Parathyroid adenoma (tissue), 2 donors: ENCODE data around the gene PLD4.

Experiments
- H2AFZ ChIP-seq: fragments of 300-600 bp; sonication (generic); one replicate; pipeline ENCODE4 v1.7.0; 2017; ENCODE audit warnings: antibody characterized with exemption, mild to moderate bottlenecking
- H3K27ac ChIP-seq: fragments of 300-600 bp; sonication (generic); one replicate; pipeline ENCODE4 v1.7.0; 2017
- H3K27me3 ChIP-seq: fragments of 300-600 bp; sonication (generic); one replicate; pipeline ENCODE4 v1.7.0; 2017; ENCODE audit warnings: low read length; ENCODE audit not compliant: control insufficient read depth, insufficient read depth
- H3K36me3 ChIP-seq: fragments of 300-600 bp; sonication (generic); one replicate; pipeline ENCODE4 v1.7.0; 2017; ENCODE audit warnings: low read length; ENCODE audit not compliant: control insufficient read depth, insufficient read depth
- H3K4me1 ChIP-seq: fragments of 300-600 bp; sonication (generic); one replicate; pipeline ENCODE4 v1.7.0; 2017; ENCODE audit warnings: control low read depth
- H3K4me2 ChIP-seq: fragments of 300-600 bp; sonication (generic); one replicate; pipeline ENCODE4 v1.7.0; 2017; ENCODE audit warnings: low read length
- H3K4me3 ChIP-seq: fragments of 300-600 bp; sonication (generic); one replicate; pipeline ENCODE4 v1.7.0; 2017; ENCODE audit warnings: low read depth, low read length
- H3K79me2 ChIP-seq: fragments of 300-600 bp; sonication (generic); one replicate; pipeline ENCODE4 v1.7.0; 2017; ENCODE audit warnings: control low read depth
- H3K9ac ChIP-seq: fragments of 300-600 bp; sonication (generic); one replicate; pipeline ENCODE4 v1.7.0; 2017; ENCODE audit warnings: mild to moderate bottlenecking
- H3K9me3 ChIP-seq: fragments of 300-600 bp; sonication (generic); one replicate; pipeline ENCODE4 v1.7.0; 2017; ENCODE audit warnings: low read length; ENCODE audit not compliant: control insufficient read depth
- TF ChIP-seq, protein P1 (sequence below): fragments of 300-600 bp; sonication (generic); IDR thresholded peaks from one replicate; pipeline ENCODE4 v1.7.0; 2017; ENCODE audit warnings: antibody characterized with exemption, mild to moderate bottlenecking
- donor health status: primary hyperparathyroidism.

Gene PLD4

DNA sequence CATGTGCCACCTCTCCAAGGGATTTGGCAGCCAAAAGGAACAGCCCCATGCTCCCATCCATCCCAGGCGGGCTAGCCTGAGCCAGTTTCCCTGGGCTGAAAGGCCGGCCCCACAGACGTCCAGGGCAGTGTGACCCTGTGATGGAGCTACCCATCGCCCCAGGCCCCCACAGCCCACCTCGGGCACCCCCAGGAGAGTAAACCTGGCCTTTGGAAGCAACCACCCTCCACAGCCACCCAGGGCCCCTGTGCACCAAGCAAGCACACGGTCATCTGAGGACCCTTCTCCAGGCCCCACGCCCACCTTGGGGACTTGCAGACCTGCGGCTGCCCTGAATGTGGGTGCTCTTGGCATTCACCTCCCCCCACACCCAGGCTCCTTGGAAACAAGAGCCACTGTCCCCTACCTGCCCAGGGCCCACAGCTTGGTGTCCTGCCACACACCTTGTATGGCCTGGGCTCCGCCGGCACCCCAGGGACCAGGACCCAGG, 45.1 kb downstream of the PLD4 start:
- Histone ChIP-seq H3K36me3 (no peaks in the 10 kb centered on the region), H3K27ac (peak overlapping the region; percentile 98), H3K4me2 (no peak overlapping the region), H3K4me3 (no peak overlapping the region), H3K9ac (no peak overlapping the region), H3K9me3 (no peaks in the 10 kb centered on the region), H3K4me1 (peaks cover 54% of the 10 kb centered on the region), H2AFZ (no peak overlapping the region), H3K79me2 (no peaks in the 10 kb centered on the region), H3K27me3 (no peaks in the 10 kb centered on the region)
- TF ChIP-seq, protein P1, sequence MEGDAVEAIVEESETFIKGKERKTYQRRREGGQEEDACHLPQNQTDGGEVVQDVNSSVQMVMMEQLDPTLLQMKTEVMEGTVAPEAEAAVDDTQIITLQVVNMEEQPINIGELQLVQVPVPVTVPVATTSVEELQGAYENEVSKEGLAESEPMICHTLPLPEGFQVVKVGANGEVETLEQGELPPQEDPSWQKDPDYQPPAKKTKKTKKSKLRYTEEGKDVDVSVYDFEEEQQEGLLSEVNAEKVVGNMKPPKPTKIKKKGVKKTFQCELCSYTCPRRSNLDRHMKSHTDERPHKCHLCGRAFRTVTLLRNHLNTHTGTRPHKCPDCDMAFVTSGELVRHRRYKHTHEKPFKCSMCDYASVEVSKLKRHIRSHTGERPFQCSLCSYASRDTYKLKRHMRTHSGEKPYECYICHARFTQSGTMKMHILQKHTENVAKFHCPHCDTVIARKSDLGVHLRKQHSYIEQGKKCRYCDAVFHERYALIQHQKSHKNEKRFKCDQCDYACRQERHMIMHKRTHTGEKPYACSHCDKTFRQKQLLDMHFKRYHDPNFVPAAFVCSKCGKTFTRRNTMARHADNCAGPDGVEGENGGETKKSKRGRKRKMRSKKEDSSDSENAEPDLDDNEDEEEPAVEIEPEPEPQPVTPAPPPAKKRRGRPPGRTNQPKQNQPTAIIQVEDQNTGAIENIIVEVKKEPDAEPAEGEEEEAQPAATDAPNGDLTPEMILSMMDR = no peak

DNA sequence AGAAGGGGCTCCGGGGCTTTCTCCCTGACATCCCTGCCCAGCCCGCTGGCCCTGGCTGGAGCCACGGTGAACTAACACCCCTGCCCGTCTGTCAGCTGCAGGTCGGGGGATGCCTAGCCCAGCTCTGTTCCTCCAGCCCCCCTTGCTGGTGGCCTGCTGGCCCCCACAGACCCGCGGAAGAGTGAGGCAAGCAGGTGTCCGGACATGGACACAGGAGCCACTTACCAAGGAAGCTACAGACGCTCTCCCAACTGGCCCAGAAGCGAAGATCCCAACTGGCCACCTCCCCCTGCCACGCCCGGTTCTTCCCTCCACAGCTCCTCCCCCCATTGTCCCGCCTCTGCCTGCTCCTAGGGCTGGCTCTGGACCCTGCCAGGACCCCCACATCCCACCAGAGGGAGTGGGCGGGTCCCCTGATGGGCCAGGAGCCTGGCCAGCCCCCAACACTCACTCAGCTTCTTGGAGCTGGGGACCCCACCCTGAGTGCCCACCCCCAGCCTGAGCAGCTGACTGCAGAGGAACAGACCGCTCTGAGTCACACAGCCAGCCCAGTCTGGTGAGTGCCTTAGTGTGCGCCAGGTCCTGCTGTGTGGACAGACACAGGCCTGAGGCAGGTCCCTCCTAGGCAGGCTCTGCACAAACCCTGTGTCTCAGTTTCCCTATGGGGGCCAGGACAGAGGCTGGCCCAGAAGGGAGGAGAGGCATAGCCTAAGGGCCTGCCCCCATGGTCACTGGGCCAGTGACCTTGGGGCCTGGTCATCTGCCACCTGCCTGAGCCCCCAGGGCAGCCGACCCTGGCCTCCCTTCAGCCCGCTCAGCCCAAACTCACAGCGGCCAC, 45.8 kb downstream of the PLD4 start:
- Histone ChIP-seq H3K4me2 (no peak overlapping the region), H3K9ac (no peak overlapping the region), H3K4me1 (peaks cover 55% of the 10 kb centered on the region), H3K9me3 (no peaks in the 10 kb centered on the region), H3K27ac (no peak overlapping the region), H3K36me3 (no peaks in the 10 kb centered on the region), H3K27me3 (no peaks in the 10 kb centered on the region), H3K4me3 (no peak overlapping the region), H2AFZ (no peak overlapping the region), H3K79me2 (no peaks in the 10 kb centered on the region)
- TF ChIP-seq, protein P1 = no peak

DNA sequence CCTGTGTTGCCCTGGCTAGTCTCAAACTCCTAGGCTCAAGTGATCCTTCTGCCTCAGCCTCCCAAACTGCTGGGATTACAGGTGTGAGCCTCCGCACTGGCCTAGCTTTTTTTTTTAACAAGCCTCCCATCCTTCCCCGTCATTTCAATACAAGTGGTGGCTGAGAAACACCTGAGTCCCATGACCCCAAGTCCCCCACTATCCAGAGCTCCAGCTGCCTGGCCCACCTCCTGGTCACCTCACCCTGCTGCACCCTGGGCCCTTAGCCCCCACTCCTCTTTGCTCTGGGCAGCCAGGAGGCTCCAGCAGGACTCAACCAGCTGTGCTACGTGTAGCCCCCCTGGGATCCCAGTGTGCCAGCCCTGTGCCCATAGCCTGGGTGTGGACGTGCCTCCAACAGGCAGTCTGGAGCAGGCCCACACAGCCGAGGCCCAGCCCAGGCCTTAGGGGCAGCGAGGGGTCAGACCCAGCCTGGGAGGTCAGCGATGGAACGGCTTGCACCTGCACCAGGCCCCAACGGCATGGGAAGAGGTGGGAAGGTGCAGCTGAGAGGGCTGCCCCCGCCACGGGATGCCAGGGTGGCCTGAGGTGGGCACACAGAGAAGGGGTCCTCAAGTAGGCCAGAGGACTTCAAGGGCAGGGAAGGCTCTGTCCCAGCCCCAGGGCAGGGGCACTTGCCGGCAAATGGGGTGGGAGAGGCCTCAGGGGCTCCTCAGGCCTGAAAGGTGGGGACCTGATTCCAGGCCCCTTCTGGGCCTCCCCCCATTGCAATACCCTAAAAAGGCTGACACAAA, 47.0 kb downstream of the PLD4 start:
- peak overlapping the region; percentile 83 for H2AFZ ChIP-seq
- H3K79me2 ChIP-seq = no peaks in the 10 kb centered on the region
- H3K4me1 ChIP-seq = peaks cover 64% of the 10 kb centered on the region
- H3K36me3 ChIP-seq = no peaks in the 10 kb centered on the region
- peak overlapping the region; percentile 23 for H3K4me3 ChIP-seq
- H3K4me2 ChIP-seq = peak overlapping the region; percentile 54
- H3K9ac ChIP-seq = no peak overlapping the region
- peak overlapping the region; percentile 90 for H3K27ac ChIP-seq
- TF ChIP-seq, protein P1 = no peak
- H3K27me3 ChIP-seq = no peaks in the 10 kb centered on the region
- H3K9me3 ChIP-seq = no peaks in the 10 kb centered on the region

DNA sequence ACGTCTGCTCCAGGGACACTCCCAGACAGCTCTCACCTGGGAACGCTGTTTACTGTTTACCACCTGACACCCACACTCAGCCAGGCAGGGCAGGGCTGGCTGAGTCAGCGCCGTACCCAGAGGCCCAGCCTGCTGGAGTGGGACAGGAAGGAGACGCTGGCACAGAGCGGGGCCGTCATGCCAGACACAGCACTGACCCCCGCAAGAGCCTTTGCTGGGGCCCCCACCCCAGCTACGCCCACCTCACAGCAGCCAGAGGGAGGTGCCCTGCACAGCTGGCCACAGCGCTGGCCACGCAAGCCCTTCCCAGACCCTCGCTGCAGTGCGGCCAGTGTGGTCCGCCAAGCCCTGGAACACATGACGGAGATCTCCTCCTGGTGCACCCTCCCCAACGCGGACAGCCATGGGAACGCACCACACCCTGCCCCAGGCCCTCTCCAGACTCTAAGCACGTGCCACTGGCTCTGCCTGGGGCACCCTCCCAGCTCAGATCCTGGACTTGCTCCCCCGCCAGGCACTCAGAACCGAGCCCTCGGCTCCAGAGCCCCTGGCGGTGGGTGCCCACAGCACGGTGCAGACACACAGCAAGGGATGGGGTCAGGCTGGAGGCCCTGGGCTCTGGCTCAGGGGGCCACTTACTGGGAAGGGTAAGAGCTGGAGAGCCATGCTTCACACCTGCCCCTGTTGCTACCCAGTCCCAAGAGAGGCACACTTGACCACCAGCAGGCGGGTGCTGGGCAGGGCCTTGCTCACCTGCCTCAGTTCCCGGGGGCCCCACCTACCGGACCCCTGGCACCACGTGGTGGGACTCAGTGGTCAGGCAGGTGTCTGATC, 47.8 kb downstream of the PLD4 start:
- Histone ChIP-seq H3K9ac (no peak overlapping the region), H3K27me3 (no peaks in the 10 kb centered on the region), H3K4me1 (peaks cover 64% of the 10 kb centered on the region), H2AFZ (peak overlapping the region; percentile 83), H3K79me2 (no peaks in the 10 kb centered on the region), H3K4me2 (peak overlapping the region; percentile 38), H3K9me3 (no peaks in the 10 kb centered on the region), H3K36me3 (no peaks in the 10 kb centered on the region), H3K27ac (peak overlapping the region; percentile 90), H3K4me3 (no peak overlapping the region)
- TF ChIP-seq, protein P1 = no peak
